ENCODE measurements around the gene RPLP2. TPM values are rescaled to one million over a fixed set of nuclear protein-coding genes. Genes with fewer than 3 reads are reported as not detected.

Gene RPLP2
- total and polyA plus RNA-seq, 2 of the 4 experiments (the other 2 are of a cell fraction): 59.9 to 1,897 TPM

- Histone ChIP-seq H3K27ac (ENCODE audit: insufficient read depth, low read length) (peak overlapping the region; percentile 98), H4K5ac (ENCODE audit: low read depth, low read length) (no peak overlapping the region), H4K91ac (ENCODE audit: insufficient read depth, low read depth, low read length) (no peak overlapping the region; the same call in 1 of the 2 replicates), H2BK15ac (ENCODE audit: low read depth, low read length) (no peak overlapping the region), H4K20me1 (ENCODE audit: insufficient read depth, low read length) (peaks cover 57% of the 10 kb centered on the region), H3K36me3 (ENCODE audit: control insufficient read depth, insufficient read depth, low read length) (peaks cover 43% of the 10 kb centered on the region), H2BK20ac (ENCODE audit: low read depth, low read length) (no peak overlapping the region), H2BK120ac (ENCODE audit: low read depth, low read length) (no peak overlapping the region), H3K9me3 (ENCODE audit: control insufficient read depth, insufficient read depth, low read length) (no peaks in the 10 kb centered on the region), H3K56ac (ENCODE audit: extremely low read depth, insufficient read depth, low read length) (peak overlapping the region; percentile 70; the same call in 1 of the 2 replicates), H3K9ac (ENCODE audit: low read depth, low read length) (peak overlapping the region; percentile 90), H2AK5ac (ENCODE audit: low read depth, low read length) (peak overlapping the region; percentile 27; the same call in 1 of the 2 replicates), H2BK5ac (ENCODE audit: low read depth, low read length, poor library complexity, severe bottlenecking) (peak overlapping the region; percentile 73), H3K79me1 (ENCODE audit: low read depth in 1 of 2, low read length in 2 of 2) (peaks cover 28 to 70% of the 10 kb centered on the region in 2 experiments; a peak in 3 of 4 replicates), H3K14ac (replicated peaks; ENCODE audit: low read depth, low read length) (peak overlapping the region; percentile 65; the same call in 1 of the 2 replicates), H3K4me3 (ENCODE audit: insufficient read depth, low read depth, low read length) (peak overlapping the region; percentile 98), H3K4me2 (ENCODE audit: low read depth, low read length) (peak overlapping the region; percentile 87), H3K27me3 (ENCODE audit: control insufficient read depth, insufficient read depth, low read length) (no peaks in the 10 kb centered on the region), H3K9me1 (ENCODE audit: insufficient read depth, low read length) (peaks cover 21% of the 10 kb centered on the region), H3K18ac (ENCODE audit: low read depth, low read length) (no peak overlapping the region), H4K8ac (ENCODE audit: low read depth in 2 of 2, low read length in 2 of 2) (no peak overlapping the region; a peak in 1 of 4 replicates), H2AK9ac (replicated peaks; ENCODE audit: low read depth, low read length, poor library complexity) (peak overlapping the region; percentile 99), H2AFZ (replicated peaks; ENCODE audit: low read length, poor library complexity) (peak overlapping the region; percentile 91), H3K4me1 (ENCODE audit: control insufficient read depth, insufficient read depth, low read length) (peaks cover 37% of the 10 kb centered on the region), H3K23ac (ENCODE audit: low read depth, low read length) (peak overlapping the region; percentile 80; the same call in 1 of the 2 replicates), H3K4ac (ENCODE audit: low read depth, low read length) (peak overlapping the region; percentile 79; the same call in 1 of the 2 replicates)
- no peak for TF ChIP-seq RCOR1 (IDR thresholded peaks at IDR 0.05; ENCODE audit: insufficient replicate concordance, low read length)
- no peak for TF ChIP-seq MXI1 (IDR thresholded peaks at IDR 0.05; ENCODE audit: borderline replicate concordance, low read depth, low read length)
- TF ChIP-seq NFE2L2 (IDR thresholded peaks at IDR 0.05; ENCODE audit: low read depth, low read length): no peak
- TF ChIP-seq CHD1 (IDR thresholded peaks at IDR 0.05; ENCODE audit: low read depth, low read length): no peak
- TF ChIP-seq MAZ (IDR thresholded peaks at IDR 0.05; ENCODE audit: borderline replicate concordance, low read depth, low read length): no peak
- TF ChIP-seq MAFK (IDR thresholded peaks at IDR 0.05; ENCODE audit: low read depth, low read length): no peak
- no peak for TF ChIP-seq RFX5 (IDR thresholded peaks at IDR 0.05; ENCODE audit: low read depth, low read length)
- no peak for TF ChIP-seq USF2 (IDR thresholded peaks at IDR 0.05; ENCODE audit: low read depth, low read length)
- no peak for TF ChIP-seq BHLHE40 (IDR thresholded peaks at IDR 0.05; ENCODE audit: low read depth, low read length)
- no peak for TF ChIP-seq RAD21 (IDR thresholded peaks at IDR 0.05; ENCODE audit: low read length)
- no peak for TF ChIP-seq FOS (IDR thresholded peaks at IDR 0.05; ENCODE audit: low read depth, low read length)
- TF ChIP-seq SMC3 (IDR thresholded peaks at IDR 0.05; ENCODE audit: low read depth, low read length): no peak
- TF ChIP-seq ELK1 (IDR thresholded peaks at IDR 0.05; ENCODE audit: borderline replicate concordance, low read depth, low read length): no peak
- no peak for TF ChIP-seq CTCF (conservative IDR thresholded peaks at IDR 0.05; ENCODE audit: low read depth, low read length)
- TF ChIP-seq CEBPB (IDR thresholded peaks at IDR 0.05; ENCODE audit: low read depth, low read length): no peak
- no peak for TF ChIP-seq POLR2A (IDR thresholded peaks at IDR 0.05; ENCODE audit: low read depth, low read length)
- dilution Hi-C loops (cut with HindIII; ENCODE audit: low sequenced_read_pairs, unreplicated experiment): no loop called here
- ChIA-PET CTCF (no interaction called here), POLR2A (ENCODE audit: unreplicated experiment) (interaction anchor here (0.6 kb wide), 1 partner anchor 39 kb away, joined by 3 read pairs; no protein-coding TSS in a partner anchor)
- in situ Hi-C loops (cut with MboI; ENCODE audit: low sequenced_read_pairs): no loop called here
- 0% methylated on average over 4 of the region's 27 CpGs; no CpG with 5 or more reads in 1 of the 2 experiments for WGBS, 2 experiments (ENCODE audit: extremely low coverage in 2 of 2, insufficient read length in 1 of 2)
- no peak for DNase-seq
- intact Hi-C loops (cut with micrococcal nuclease): loop anchor here (10.0 kb wide), 1 partner anchor 213 kb away; no protein-coding TSS in a partner anchor
- ATAC-seq (ENCODE audit: low read depth): peak; percentile 0
- no TSS peak for BruUV-seq (replicated peaks)
These were observed 32.2 kb downstream of the RPLP2 start for GRCh38 chr11:841981-842369.
